ENCODE results near the gene ANKFN1.
A peak's percentile ranks its signal among the peaks of the same experiment; 100 is the strongest.

ANKFN1 gene

GRCh38 chr17:56317351-56318208 lies 164.3 kb downstream of the ANKFN1 start:
- TF ChIP-seq ZFX (IDR thresholded peaks at IDR 0.05; ENCODE audit: borderline replicate concordance) = no peak
- TF ChIP-seq, protein P1, sequence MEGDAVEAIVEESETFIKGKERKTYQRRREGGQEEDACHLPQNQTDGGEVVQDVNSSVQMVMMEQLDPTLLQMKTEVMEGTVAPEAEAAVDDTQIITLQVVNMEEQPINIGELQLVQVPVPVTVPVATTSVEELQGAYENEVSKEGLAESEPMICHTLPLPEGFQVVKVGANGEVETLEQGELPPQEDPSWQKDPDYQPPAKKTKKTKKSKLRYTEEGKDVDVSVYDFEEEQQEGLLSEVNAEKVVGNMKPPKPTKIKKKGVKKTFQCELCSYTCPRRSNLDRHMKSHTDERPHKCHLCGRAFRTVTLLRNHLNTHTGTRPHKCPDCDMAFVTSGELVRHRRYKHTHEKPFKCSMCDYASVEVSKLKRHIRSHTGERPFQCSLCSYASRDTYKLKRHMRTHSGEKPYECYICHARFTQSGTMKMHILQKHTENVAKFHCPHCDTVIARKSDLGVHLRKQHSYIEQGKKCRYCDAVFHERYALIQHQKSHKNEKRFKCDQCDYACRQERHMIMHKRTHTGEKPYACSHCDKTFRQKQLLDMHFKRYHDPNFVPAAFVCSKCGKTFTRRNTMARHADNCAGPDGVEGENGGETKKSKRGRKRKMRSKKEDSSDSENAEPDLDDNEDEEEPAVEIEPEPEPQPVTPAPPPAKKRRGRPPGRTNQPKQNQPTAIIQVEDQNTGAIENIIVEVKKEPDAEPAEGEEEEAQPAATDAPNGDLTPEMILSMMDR (IDR thresholded peaks at IDR 0.05) = no peak
- H3K27ac ChIP-seq = no peak overlapping the region

DNA sequence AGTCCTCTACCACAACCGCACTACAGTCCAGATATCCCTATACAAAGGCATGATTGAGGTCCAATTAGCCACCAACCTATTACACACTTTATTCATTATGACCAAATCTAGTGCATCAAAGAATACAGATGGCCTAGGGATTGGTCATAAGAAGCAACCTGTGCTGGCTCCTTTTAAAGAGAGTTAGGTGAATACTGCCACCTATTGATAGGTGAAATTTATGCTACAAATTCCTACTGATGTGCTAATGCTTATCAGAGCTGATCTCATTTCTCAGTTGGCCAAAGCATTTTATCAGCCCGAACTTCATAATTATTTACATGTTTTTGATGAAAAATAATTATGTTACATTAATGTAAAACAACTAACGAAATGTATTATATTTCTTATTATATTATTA lies 166.3 kb downstream of the ANKFN1 start:
- no peak overlapping the region for H3K27ac ChIP-seq
- TF ChIP-seq, protein P1 (IDR thresholded peaks at IDR 0.05) = peak; percentile 74
- no peak for TF ChIP-seq ZFX (IDR thresholded peaks at IDR 0.05; ENCODE audit: borderline replicate concordance)

GRCh38 chr17:56320443-56320842 lies 167.2 kb downstream of the ANKFN1 start:
- no peak for TF ChIP-seq ZFX (IDR thresholded peaks at IDR 0.05; ENCODE audit: borderline replicate concordance)
- TF ChIP-seq, protein P1 (IDR thresholded peaks at IDR 0.05) = no peak
- no peak overlapping the region for H3K27ac ChIP-seq

DNA sequence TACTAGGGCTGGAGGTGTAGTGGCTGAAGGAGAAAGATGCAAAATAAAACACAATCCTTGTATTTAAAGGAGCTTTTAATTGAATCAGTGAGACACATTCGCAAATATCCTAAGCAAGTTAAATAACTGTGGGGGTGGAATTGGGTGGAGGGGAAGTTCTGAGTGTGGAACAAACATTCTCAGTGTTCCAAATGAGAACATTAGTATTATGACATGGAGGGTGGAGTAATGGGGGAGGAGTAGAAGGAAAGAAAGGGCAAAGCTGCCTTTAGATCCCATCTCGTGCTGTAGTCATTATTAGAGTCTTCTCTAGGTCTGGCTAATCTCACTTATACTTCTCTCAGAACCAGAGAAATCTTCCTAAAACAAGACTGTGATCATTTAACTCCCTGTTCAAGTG lies 169.7 kb downstream of the ANKFN1 start:
- H3K27ac ChIP-seq = no peak overlapping the region
- TF ChIP-seq, protein P1 (IDR thresholded peaks at IDR 0.05) = no peak
- TF ChIP-seq ZFX (IDR thresholded peaks at IDR 0.05; ENCODE audit: borderline replicate concordance) = no peak

- H3K27ac ChIP-seq = no peak overlapping the region
- no peak for TF ChIP-seq ZFX (IDR thresholded peaks at IDR 0.05; ENCODE audit: borderline replicate concordance)
- TF ChIP-seq, protein P1 (IDR thresholded peaks at IDR 0.05) = no peak
Observed at GRCh38 chr17:56324676-56325075, 171.4 kb downstream of the ANKFN1 start.

- no peak overlapping the region for H3K27ac ChIP-seq
- TF ChIP-seq, protein P1 (IDR thresholded peaks at IDR 0.05) = no peak
- no peak for TF ChIP-seq ZFX (IDR thresholded peaks at IDR 0.05; ENCODE audit: borderline replicate concordance)
Observed at GRCh38 chr17:56325313-56326000, 172.2 kb downstream of the ANKFN1 start.

DNA sequence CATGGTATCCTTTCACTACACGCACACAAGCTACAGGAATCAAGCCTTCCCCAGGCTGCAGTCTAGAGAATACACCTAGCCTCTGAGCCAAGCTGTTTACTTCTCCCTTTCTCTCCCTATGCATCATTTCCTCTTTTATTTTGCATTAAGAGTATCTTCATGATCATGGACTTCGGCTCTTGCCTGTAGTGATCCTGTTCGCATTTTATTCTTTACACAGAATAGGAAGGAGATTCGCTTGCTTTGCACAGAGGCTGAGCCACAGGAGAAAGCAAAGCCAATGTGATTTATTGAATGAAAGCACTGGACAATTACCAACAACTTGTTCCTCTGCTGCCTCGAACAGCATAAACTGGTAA lies 172.7 kb downstream of the ANKFN1 start:
- H3K27ac ChIP-seq = no peak overlapping the region
- no peak for TF ChIP-seq ZFX (IDR thresholded peaks at IDR 0.05; ENCODE audit: borderline replicate concordance)
- TF ChIP-seq, protein P1 (IDR thresholded peaks at IDR 0.05) = no peak

Data from 22Rv1 (cell line).